Testis (tissue), 3 donors: ENCODE measurements around the gene ATP8A1. TPM values are rescaled to one million over a fixed set of nuclear protein-coding genes. Genes with fewer than 3 reads are reported as not detected.

Experiments used
- DNase-seq: peaks from one replicate; pipeline ENCODE4 v3.0.0-alpha.2; 2019
- H3K27ac ChIP-seq, 2 donors: fragments of 200-600 bp; sonication (generic); one replicate each; pipeline ENCODE4 v1.5.1; 2019
- H3K27me3 ChIP-seq: fragments of 200-600 bp; sonication (generic); one replicate; pipeline ENCODE4 v1.5.1; 2019
- H3K36me3 ChIP-seq: fragments of 200-600 bp; sonication (generic); one replicate; pipeline ENCODE4 v1.5.1; 2017; ENCODE audit warnings: low read depth; ENCODE audit errors: missing control alignments
- H3K4me1 ChIP-seq: fragments of 200-600 bp; sonication (generic); one replicate; pipeline ENCODE4 v1.5.1; 2019
- H3K4me3 ChIP-seq, 2 donors: fragments of 200-600 bp; sonication (generic); one replicate each; pipeline ENCODE4 v1.5.1; 2017 to 2019
- H3K9me3 ChIP-seq: fragments of 200-600 bp; sonication (generic); one replicate; pipeline ENCODE4 v1.5.1; 2017
- CTCF ChIP-seq, 3 experiments: fragments of 450-650 bp in 2 of 3; fragments of 200-600 bp in 1 of 3; sonication (generic) in 1 of 3; IDR thresholded peaks; one replicate each; pipeline ENCODE4 v1.5.1; 2016 to 2019; ENCODE audit warnings: antibody characterized with exemption in 3 of 3, mild to moderate bottlenecking in 2 of 3, moderate library complexity in 1 of 3
- POLR2A ChIP-seq: fragments of 450-650 bp; IDR thresholded peaks from one replicate; pipeline ENCODE4 v1.6.1; 2017; ENCODE audit warnings: antibody characterized with exemption, mild to moderate bottlenecking, moderate library complexity
- WGBS, 2 donors: methylation state at CpG; one replicate each; pipeline ENCODE4 v1.1.5; 2018; 5-methylcytosine and 5-hydroxymethylcytosine counted together
- intact Hi-C: fragments of 100-400 bp; cut with DNase I; formaldehyde crosslinking; loops from one replicate; pipeline ENCODE4 v1.15.1; 2023; ENCODE audit warnings: low total_unique reads
- polyA plus RNA-seq: library from polyadenylated mRNA; stranded (reverse); fragments of 350-450 nt; fragmentation: Illumina TruSeq; extraction: RNeasy Lipid Tissue Mini Kit (QIAGEN cat#74804); gene quantifications from one replicate; pipeline ENCODE4 v1.2.3, GENCODE V29; 2014; ENCODE audit warnings: low read depth, low replicate concordance; ENCODE audit not compliant: insufficient read depth
- total RNA-seq, 2 donors: library from RNA; depleted of rRNA; stranded (reverse); fragments of >200 nt; gene quantifications; one replicate each; pipeline ENCODE4 v1.2.3, GENCODE V29; 2016

Gene ATP8A1
- total and polyA plus RNA-seq, 3 donors from 2014 or later, result 5.5 to 32.5 (median 18.8) TPM

- TF ChIP-seq POLR2A (no peak), CTCF (IDR thresholded peaks at IDR 0.05) (no peak)
- no peaks in the 10 kb centered on the region for H3K9me3 ChIP-seq
- WGBS, 2 donors, result 90 to 92% methylated on average over 2 of the region's 2 CpGs
- H3K36me3 ChIP-seq, result no peaks in the 10 kb centered on the region
- H3K4me1 ChIP-seq, result no peaks in the 10 kb centered on the region
- DNase-seq, result no peak
- no peaks in the 10 kb centered on the region for H3K27me3 ChIP-seq
- no peak overlapping the region for H3K4me3 ChIP-seq
- no peak overlapping the region for H3K27ac ChIP-seq
- intact Hi-C loops, result no loop called here
These were observed 228.9 kb downstream of the ATP8A1 start for GRCh38 chr4:42428036-42428435.

GRCh38 chr4:42425146-42426065, 231.5 kb downstream of the ATP8A1 start:
- Histone ChIP-seq H3K4me1 (no peaks in the 10 kb centered on the region), H3K9me3 (no peaks in the 10 kb centered on the region), H3K27me3 (no peaks in the 10 kb centered on the region), H3K4me3 (no peak overlapping the region), H3K27ac (no peak overlapping the region), H3K36me3 (no peaks in the 10 kb centered on the region)
- WGBS, 2 donors, result 78 to 81% methylated on average over 19 of the region's 19 CpGs
- DNase-seq, result no peak
- intact Hi-C loops, result no loop called here
- TF ChIP-seq CTCF (IDR thresholded peaks at IDR 0.05), result no peak
- TF ChIP-seq POLR2A, result no peak

GRCh38 chr4:42420140-42420539, 236.8 kb downstream of the ATP8A1 start:
- Histone ChIP-seq H3K4me3 (no peak overlapping the region), H3K4me1 (no peaks in the 10 kb centered on the region), H3K36me3 (no peaks in the 10 kb centered on the region), H3K27ac (no peak overlapping the region), H3K27me3 (no peaks in the 10 kb centered on the region), H3K9me3 (no peaks in the 10 kb centered on the region)
- no peak for TF ChIP-seq POLR2A
- TF ChIP-seq CTCF (IDR thresholded peaks at IDR 0.05), result no peak
- intact Hi-C loops, result no loop called here
- DNase-seq, result no peak
- 67 to 80% methylated on average over 5 of the region's 5 CpGs for WGBS, 2 donors

GRCh38 chr4:42417550-42417949, 239.4 kb downstream of the ATP8A1 start:
- DNase-seq, result no peak
- intact Hi-C loops, result no loop called here

More at GRCh38 chr4:42417550-42417949, 239.4 kb downstream of the ATP8A1 start:
- Histone ChIP-seq H3K4me3 (no peak overlapping the region), H3K4me1 (no peaks in the 10 kb centered on the region), H3K9me3 (no peaks in the 10 kb centered on the region), H3K36me3 (no peaks in the 10 kb centered on the region), H3K27me3 (no peaks in the 10 kb centered on the region), H3K27ac (no peak overlapping the region)
- WGBS, 2 donors, result 91 to 92% methylated on average over 3 of the region's 3 CpGs
- TF ChIP-seq POLR2A (no peak), CTCF (IDR thresholded peaks at IDR 0.05) (no peak)
